Limb (tissue), 2 donors: ENCODE measurements around the gene RERE.
"Not testable (repeated sequence)": the region's sequence is repeated elsewhere in the genome, so short reads cannot be mapped to it uniquely, and the experiment has no call there.

Experiments used
- DNase-seq, 2 donors: peaks; one replicate each; pipeline ENCODE4 v3.0.0-alpha.2; 2016; ENCODE audit errors: extremely low spot score in 2 of 2

The RERE gene

DNA sequence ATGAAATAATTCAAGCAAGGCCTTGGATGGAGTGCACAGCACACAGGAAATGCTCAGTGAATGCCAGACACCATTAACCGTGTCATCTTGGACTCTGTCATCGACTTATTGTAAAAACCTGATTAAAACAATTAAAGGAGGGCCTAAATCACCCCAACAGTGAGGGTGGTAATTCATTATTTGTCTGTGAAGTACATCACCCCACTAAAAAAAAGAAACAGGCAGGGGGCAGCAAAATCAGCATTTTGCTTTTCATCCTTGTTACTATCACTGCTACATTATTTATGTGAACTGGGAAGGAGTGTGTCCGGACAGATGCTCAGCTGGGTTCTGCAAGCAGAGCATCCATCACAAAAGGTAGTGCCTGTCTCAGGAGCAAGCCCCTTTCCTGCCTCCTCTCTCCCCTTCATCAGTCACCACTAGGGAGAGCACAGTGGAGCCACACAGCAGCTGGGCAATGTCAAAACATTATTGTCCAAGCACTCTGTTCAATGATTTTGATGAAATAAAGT lies 98.5 kb downstream of the RERE start:
- DNase-seq, result no peak

DNA sequence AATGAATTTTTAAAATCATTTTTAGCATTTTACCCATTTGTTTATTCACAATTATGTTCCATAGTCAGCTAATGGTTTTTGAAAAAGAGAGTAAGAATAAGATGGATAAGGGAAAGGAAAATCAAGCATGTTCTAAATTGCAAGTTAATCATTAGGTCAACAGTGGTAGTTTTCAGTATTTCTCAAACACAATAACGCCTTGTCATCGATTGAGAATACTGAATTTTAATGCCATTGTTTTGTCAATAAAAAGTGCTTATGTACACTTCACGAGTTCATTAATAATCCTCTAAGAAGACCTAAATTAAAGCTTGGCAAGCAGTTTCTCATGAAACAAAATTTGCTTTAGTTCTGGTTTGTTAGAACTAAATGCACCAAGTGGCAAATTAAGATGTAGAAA lies 100.3 kb downstream of the RERE start:
- no peak for DNase-seq

DNA sequence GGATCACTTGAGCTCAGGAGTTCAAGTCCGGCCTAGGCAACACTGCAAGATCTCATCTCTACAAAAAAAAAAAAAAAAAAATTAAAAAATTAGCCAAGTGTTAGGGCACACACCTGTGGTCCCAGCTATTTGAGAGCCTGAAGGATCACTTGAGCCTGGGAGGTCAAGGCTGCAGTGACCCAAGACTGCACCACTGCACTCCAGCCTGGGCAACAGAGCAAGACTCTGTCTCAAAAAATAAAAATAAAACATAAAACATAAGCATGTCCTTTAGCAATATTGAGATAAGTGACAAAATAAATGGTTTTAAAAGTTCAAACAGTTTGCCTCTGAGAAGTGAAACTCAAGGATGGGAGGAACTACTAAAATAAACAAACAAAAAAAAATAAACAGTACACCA lies 101.2 kb downstream of the RERE start:
- DNase-seq, result no peak

DNA sequence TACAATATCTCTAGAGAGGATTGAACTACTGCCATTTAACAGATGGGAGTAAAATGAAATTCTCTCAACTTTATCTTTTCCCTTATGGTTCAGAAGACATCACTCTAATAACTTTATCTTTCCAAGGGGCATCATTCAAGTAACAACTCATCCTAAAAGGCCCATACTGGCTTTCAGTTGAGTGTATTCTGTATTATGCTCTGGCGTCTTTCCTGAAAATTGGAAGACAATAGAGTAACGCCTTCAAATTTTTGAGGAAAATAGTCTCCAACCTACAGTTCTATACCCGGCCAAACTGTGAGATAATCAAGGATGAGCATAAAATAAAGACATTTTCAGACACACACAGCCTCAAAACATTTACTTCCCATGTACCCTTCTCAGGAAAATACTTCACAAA lies 103.3 kb downstream of the RERE start:
- DNase-seq, result no peak

DNA sequence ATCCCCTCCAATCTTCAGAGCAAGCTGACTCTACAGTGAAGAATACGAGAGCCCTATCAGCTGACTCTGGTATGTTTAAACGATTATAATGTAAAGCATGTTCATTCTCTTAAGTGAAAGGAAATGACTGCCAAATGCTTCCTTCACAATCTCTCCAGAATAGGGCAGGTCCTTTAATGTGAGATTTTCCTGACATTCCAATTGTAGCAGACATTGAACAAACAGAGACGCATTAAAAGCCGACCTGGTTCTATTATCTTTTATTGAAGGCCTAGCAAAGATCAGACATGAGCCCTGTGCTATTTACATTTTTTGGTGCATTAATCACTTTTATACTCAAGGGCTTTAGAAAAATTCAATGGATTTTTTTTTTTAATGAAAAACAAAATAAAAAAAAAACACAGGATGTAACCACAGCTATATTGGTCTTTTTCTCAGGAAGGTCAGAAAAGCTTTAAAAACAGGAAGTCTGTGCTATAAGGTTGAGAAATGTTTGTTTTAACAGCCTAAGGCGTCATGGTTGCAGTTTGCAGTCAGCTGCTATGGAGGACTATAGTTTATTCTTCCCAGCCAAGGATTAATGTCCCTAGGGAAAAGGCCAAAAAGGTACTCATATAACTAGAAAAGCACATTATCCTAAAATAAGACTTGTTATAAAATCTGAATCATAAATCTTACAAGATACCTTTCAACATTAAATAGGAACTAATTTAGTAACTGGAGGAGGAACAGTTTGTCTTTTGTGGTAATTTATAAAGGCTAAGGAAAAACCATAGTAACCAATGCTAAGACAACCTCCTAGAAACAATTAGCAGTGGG lies 104.8 kb downstream of the RERE start:
- peak in 1 of 2 donors; percentile 82 for DNase-seq

DNA sequence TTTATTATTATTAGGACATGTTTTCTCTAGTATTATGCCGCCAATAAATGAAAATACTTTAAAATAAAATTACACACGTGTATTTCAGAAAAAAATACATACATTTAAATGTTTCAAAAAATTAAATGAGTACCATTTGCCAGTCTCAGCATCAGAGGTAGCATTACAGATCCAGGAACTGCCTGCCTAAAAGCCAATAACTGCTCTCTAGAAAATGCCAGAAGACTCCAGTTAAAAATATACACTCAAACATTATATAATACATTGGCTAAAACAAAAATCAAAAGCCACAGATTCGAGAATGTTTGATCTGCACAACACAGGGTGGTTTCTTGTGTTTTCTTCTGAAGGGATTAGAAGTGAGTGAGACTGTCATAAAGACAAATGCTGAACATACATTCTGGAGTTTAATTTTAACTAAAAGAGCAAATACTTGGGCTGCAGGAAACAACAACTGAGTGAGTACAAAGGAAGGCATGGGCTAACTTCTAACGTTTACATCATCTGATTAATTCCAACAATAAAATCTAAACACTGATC lies 105.5 kb downstream of the RERE start:
- no peak for DNase-seq

DNA sequence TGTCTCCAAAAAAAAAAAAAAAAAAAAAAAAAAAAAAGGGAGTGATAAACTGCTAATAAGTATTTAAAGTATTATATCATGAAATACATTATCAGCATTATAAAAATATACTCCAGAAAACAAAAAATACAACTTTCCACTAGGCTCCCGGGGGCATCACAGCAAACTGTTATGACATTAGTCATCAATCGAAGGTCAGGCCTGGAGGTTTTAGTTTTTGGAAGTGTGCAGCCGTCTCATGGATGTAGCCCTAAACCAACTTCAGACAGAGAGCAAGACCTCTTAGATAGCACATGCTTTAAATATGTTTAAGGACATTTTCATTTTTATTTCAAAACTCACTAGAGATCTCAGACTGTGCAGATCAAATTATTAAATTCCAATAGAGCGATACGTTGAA lies 106.3 kb downstream of the RERE start:
- no peak for DNase-seq

DNA sequence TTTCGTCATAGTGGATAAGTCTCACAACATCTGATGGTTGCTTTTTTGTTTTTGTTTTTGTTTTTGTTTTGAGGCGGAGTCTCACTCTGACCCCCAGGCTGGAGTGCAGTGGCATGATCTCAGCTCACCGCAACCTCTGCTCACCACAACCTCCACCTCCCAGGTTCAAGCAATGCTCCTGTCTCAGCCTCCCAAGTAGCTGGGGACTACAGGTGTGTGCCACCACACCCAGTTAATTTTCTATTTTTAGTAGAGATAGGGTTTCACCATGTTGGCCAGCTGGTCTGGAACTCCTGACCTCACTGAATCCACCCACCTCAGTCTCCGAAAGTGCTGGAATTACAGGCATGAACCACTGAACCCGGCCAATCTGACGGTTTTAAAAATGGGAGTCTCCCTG lies 109.2 kb downstream of the RERE start:
- DNase-seq, result no peak

DNA sequence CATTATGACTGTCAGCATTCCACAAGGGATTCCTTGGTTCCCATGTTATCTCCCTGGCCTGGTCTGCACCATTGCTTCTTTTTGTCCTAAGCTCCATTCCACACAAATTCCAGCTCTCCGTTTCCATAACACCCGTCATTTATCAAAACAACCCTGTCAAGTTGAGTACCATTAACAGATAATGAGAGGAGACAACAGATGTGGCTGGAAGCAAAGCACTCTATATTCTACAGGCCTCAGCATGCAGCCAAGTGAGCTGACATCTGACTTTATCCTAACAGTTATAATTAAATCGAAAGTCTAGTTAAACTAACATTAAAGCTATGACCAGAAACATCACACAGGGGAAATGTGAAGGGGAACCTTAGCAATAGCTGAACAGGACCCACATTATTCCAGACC lies 110.4 kb downstream of the RERE start:
- DNase-seq, result no peak

DNA sequence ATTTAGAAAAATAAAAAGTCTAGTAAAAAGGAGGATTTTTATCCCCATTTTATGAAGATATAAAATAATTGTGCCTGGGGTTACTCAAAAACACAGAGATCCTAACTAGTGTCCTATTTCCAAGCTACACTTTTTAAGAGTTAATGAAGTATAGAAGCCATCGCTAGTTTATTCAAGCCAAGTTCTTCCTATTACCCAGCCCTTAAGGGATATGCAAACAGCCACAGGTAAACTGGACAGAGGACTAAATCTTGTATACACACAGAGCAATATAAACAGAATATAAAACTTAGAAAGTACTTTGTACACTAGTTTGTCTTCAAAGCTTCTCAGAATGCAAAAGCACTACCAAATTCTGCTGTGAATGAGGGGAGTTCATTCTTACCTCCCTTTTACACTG lies 111.1 kb downstream of the RERE start:
- no peak for DNase-seq

DNA sequence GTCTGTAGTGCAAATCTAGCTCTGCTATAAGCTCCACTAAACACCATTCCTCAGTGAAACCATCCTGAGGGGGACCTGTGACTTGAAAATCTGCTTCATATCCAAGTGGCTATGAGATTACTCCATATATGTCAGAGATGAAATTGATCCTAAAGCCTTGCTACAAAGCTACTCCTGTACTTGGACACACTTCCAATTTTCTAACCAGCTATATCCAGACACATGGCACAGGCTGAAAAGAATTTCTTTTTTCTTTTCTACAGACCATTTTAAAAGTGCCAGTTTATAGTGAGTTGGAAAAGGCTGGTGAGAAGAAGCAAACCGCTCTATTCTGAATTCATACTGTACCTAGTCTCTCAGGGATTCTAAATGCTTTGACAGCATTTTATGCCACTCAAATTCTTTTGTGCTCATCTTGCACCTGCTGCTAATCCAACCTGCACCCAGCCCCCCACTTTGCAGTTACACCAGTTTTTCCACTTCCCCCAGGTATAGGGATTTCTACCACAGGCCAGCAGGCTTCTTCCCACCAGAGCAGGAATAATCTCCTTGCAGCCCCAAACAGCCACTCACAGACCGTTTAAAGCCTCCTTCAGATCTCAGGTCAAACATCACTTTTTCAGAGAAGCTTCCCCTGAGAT lies 112.5 kb downstream of the RERE start:
- DNase-seq, result no peak

DNA sequence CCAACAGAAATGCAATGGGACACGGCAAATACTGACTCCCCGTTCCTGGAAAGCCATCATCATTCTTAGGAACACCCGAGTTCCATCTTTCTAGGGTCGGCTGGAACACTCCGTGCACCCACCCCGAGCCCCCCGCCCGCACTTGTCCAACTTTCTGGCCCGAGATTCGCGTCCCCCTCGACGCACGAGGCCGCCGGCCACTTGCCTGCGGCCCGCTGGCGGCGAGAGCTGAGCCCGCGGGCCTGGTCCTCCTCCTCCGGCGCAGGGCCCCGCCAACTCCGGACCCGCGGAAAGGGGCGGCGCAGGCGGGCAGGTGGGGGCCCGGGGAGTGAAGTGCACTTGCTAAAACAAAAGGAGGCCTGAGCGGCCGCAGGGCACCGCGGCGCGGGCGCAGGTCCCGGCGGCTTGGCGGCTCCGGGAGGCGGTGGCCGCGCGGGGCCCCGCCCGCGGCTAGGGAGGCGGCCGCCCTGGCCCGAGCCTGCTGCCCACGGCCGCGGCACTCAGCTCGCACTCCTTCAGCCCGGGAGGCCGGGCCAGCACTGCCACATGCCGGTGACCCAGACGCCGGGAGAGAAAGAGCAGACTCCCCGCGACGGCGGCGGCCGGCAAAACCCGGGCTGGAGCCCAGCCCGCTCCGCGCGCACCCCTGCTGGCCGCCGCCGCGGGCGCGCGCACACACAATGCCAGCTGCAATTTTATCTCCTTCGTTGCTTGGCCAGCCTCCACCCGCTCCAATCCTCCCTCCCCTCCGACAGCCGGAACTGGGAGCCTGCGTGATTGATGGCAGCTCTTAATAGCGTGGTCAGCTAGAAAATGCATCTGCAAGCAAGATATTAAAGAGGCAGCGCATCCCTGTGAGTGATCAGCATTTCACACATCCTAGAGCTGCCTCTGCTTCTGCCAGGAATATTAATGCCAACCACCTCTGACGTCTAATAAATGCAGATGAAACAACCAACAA lies 114.3 kb downstream of the RERE start:
- peak; percentile 90 to 92 for DNase-seq

DNA sequence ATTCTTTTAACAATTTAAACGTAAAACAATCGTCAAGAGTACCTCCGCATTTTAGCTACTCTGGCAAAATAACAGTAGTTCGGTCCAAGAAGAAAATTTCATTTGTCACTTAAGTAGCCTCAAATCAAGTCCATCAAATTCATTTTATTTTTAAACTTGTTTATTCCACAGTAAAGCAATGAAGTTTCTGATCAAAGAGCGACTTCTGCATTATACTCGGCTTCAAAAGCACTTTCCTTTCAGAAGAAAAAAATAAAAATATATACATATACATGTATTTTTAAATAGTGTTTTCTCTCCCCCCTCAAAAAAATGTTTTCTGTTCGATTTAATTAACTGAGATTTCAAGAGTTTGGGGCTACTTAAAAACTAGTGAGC lies 115.0 kb downstream of the RERE start:
- no peak for DNase-seq

DNA sequence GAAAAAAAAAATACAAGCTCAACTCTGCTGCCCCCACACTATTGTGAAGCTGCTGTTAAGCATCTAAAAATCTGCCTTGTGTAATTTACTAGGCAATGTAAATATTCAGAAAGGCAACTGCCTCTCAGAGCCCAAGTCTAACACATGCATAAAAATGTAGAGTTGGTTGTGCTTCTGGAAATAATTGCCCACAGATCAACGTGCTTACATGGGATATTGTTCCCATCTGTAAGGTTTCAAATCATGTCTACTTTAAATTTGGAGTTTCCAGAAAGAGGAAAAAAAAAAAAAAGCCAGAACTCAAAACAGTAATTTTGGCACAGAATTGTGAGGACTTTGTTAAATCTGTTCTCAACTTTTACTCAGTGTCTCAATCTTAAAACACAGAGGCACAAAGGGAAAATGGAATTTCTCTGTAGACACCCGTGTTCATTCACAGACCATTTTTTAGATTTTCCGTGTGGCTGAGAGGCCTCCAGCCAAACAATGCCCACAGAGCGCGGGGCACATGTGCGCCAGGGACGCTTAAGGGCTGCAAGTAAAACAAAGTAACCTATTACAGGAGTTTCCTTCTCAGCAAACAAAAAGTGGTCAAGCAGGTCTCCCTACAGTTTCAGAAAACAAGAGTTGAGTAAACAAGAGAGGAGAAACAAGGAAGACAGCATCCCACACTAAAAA lies 115.5 kb downstream of the RERE start:
- DNase-seq, result peak in 1 of 2 donors; percentile 45

DNA sequence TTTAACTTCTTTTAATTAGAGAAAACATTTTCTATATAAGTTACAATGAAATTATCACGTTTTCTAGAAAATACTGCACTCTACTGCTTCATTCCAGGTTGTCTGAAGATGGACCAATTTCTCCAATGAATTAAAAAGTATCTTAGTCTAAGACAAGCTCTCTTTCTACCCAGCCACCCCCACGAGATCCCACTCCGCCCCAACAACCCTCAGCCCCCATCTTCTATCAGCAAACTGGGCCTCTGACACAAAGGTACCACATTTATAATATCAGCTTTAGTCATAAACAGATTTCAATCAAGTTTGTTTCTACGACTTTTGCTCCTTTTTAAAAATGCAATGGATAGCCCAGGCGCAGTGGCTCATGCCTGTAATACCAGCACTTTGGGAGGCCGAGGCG lies 117.8 kb downstream of the RERE start:
- DNase-seq, result no peak

DNA sequence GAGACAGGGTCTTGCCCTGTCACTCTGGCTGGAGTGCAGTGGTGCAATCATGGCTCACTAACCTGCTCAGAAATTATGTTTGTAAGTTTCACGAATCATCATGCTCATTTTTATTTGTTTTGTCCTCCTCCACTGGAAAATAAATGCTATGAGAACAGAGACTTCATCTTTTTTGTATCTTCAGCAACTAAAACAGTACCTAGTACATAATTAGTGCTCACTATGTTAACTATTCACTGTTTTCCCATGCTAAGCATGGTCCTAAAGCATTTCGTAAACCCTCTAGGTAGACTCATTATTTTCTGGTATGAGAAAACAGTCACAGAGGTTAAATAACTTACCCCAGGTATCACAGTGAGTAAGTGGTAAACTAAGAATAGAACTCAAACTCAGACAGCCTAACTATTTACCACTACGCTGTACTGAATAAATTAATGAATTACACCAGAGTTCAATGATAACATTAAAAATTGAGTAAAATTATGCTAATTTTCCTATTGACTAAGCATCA lies 118.4 kb downstream of the RERE start:
- DNase-seq, result no peak

DNA sequence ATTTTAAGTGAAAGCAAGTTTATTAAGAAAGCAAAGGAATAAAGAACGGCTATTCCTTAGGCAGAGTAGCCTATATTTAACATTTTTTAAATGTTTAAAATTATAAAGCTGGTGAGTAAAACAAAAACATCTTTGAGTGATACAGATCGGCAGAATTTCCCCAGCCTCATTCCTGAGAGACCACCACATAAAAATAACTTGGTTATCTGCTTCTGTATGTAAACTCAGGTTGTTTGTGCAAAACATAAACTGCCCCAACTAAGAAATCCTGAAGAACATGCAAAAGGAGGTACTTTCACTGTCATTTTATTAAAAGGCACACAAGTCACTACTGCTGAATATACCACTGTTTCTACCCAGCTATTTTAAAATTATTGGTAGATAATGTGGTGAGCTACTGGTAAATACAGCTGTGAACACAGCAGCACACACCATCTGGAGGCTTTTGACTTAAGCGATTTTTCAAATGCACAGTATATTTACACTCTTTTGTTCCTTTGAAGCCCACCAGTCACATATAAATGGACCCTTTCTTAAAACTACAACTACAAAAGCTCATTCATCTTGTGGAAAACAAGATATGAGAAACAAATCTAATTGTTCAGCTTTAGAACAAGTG lies 119.3 kb downstream of the RERE start:
- DNase-seq, result no peak

DNA sequence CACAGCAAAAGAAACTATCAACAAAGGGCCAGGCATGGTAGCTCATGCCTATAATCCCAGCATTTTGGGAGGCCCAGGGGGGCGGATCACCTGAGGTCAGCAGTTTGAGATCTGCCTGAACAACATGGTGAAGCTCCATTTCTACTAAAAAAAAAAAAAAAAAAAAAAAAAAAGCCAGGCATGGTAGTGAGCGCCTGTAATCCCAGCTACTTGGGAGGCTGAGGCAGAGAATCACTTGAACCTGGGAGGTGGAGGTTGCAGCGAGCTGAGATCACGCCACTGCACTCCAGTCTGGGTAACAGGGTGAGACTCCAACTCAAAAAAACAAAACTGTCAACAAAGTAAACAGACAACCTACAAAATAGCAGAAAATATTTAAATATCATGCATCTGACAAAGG lies 122.0 kb downstream of the RERE start:
- DNase-seq, result not testable (repeated sequence)

DNA sequence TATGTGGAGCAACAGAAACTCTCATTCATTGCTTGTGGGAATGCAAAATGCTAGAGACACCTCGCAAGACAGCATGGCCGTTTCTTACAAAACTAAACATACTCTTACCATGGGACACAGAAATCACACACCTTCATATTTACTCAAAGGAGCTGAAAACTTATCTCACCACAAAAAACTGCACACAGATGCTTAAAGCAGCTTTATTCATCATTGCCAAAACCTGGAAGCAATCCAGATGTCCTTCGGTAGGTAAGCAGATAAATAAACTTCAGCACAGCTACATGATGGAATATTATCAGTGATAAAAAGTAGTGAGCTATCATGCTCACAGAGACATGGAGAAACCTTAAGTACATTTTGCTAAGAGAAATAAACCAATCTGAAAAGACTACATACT lies 124.3 kb downstream of the RERE start:
- no peak for DNase-seq

DNA sequence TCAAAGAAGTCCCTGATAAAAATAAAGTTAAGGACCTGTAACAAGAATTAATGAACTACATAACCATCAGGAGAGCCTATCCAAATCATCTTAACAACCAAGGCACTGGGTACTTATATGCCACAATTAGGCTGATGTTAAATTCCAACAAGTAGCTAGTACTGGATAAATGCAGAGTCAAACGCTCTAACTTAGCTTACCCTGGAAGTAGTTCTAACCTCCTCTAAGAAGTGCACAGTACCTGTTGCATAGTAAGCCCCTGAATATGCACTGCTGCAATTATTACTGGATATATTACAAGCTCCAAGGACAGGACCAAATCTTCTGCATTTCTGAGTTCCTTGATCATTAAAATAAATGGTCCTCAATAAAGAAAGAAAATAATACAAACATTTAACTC lies 125.8 kb downstream of the RERE start:
- DNase-seq, result no peak

DNA sequence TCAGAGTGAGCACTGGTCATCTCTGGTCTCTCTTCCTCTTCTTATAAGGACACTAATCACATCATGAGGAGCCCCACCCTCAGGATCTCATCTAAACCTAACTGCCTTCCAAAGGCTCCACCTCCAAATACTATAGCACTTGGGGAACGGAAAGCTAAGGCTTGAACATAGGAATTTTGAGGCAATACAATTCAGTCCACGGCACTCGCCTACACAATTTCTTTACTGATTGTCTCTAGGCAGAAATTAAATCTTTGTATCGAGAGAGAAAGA lies 127.3 kb downstream of the RERE start:
- no peak for DNase-seq
